Activated naive CD4-positive, alpha-beta T cell treated with Interleukin-2 at 50 U/mL for 16 hours (primary cell): ENCODE measurements around the gene MED27.

Experiments
- DNase-seq: peaks from one replicate; pipeline ENCODE4 v3.0.0-alpha.2; 2020

Gene MED27

GRCh38 chr9:132079391-132080091 lies at the start of gene MED27:
Gene MED27 (minus strand): TSS chr9:132079867. CDS start chr9:132079844, 23 bp downstream.
- DNase-seq = peak; percentile 93

- no peak for DNase-seq
Measured at GRCh38 chr9:132127888-132128534, 48.3 kb upstream of the MED27 start.

- DNase-seq = no peak
Measured at GRCh38 chr9:132126680-132127236, 47.1 kb upstream of the MED27 start.

GRCh38 chr9:132125944-132126679 lies 46.4 kb upstream of the MED27 start:
- peak; percentile 44 for DNase-seq

GRCh38 chr9:132125361-132125760 lies 45.7 kb upstream of the MED27 start:
- DNase-seq = no peak

- DNase-seq = no peak
Measured at GRCh38 chr9:132124800-132125199, 45.1 kb upstream of the MED27 start.

GRCh38 chr9:132121021-132121420 lies 41.4 kb upstream of the MED27 start:
- no peak for DNase-seq

- DNase-seq = no peak
Measured at GRCh38 chr9:132117694-132118093, 38.0 kb upstream of the MED27 start.

GRCh38 chr9:132116583-132116982 lies 36.9 kb upstream of the MED27 start:
- DNase-seq = no peak

- peak; percentile 27 for DNase-seq
Measured at GRCh38 chr9:132114102-132114707, 34.5 kb upstream of the MED27 start.

- DNase-seq = no peak
Measured at GRCh38 chr9:132109291-132109690, 29.6 kb upstream of the MED27 start.

GRCh38 chr9:132108728-132109127 lies 29.1 kb upstream of the MED27 start:
- DNase-seq = no peak

- no peak for DNase-seq
Measured at GRCh38 chr9:132099741-132100407, 20.2 kb upstream of the MED27 start.

- DNase-seq = no peak
Measured at GRCh38 chr9:132099167-132099566, 19.5 kb upstream of the MED27 start.

GRCh38 chr9:132094314-132094791 lies 14.7 kb upstream of the MED27 start:
- no peak for DNase-seq

GRCh38 chr9:132090771-132091170 lies 11.1 kb upstream of the MED27 start:
- no peak for DNase-seq

- DNase-seq = no peak
Measured at GRCh38 chr9:132087438-132088030, 7.9 kb upstream of the MED27 start.

GRCh38 chr9:132082188-132082587 lies 2.5 kb upstream of the MED27 start:
- DNase-seq = no peak

- DNase-seq = peak; percentile 6
Measured at GRCh38 chr9:132078699-132079356, 839 bp downstream of the MED27 start.

GRCh38 chr9:132077881-132078698 lies 1.6 kb downstream of the MED27 start:
- DNase-seq = peak; percentile 40
